Measurements from ENCODE around the gene EFCAB12. TPM values are rescaled to one million over a fixed set of nuclear protein-coding genes. Genes with fewer than 3 reads are reported as not detected.

Gene EFCAB12
- total RNA-seq, 1 donor from 2014 or later, result 6.6 TPM

- DNase-seq (ENCODE audit: low spot score, unreplicated experiment), result no peak
- peaks cover 7% of the 10 kb centered on the region for H3K36me3 Mint-ChIP-seq (ENCODE audit: insufficient read depth)
- no peak overlapping the region for H3K27ac Mint-ChIP-seq
- no peaks in the 10 kb centered on the region for H3K4me1 Mint-ChIP-seq (ENCODE audit: low read depth)
- no peaks in the 10 kb centered on the region for H3K27me3 Mint-ChIP-seq
- H3K9me3 Mint-ChIP-seq (ENCODE audit: low read depth), result no peaks in the 10 kb centered on the region
- TF ChIP-seq CTCF (IDR thresholded peaks at IDR 0.05; ENCODE audit: unreplicated experiment), result no peak
- no peak overlapping the region for H3K4me3 Mint-ChIP-seq (ENCODE audit: low read depth)
These were observed 46.1 kb downstream of the EFCAB12 start for GRCh38 chr3:129382366-129382765.

GRCh38 chr3:129379582-129380358 lies 48.7 kb downstream of the EFCAB12 start:
- H3K27ac Mint-ChIP-seq, result no peak overlapping the region
- H3K9me3 Mint-ChIP-seq (ENCODE audit: low read depth), result no peaks in the 10 kb centered on the region
- TF ChIP-seq CTCF (IDR thresholded peaks at IDR 0.05; ENCODE audit: unreplicated experiment), result no peak
- H3K27me3 Mint-ChIP-seq, result no peaks in the 10 kb centered on the region
- H3K4me1 Mint-ChIP-seq (ENCODE audit: low read depth), result peaks cover 9% of the 10 kb centered on the region
- no peak for DNase-seq (ENCODE audit: low spot score, unreplicated experiment)
- no peak overlapping the region for H3K4me3 Mint-ChIP-seq (ENCODE audit: low read depth)
- H3K36me3 Mint-ChIP-seq (ENCODE audit: insufficient read depth), result no peaks in the 10 kb centered on the region

GRCh38 chr3:129378949-129379348 lies 49.5 kb downstream of the EFCAB12 start:
- TF ChIP-seq CTCF (IDR thresholded peaks at IDR 0.05; ENCODE audit: unreplicated experiment), result no peak
- Mint-ChIP-seq H3K27ac (no peak overlapping the region), H3K9me3 (ENCODE audit: low read depth) (no peaks in the 10 kb centered on the region)

GRCh38 chr3:129377615-129378014 lies 50.8 kb downstream of the EFCAB12 start:
- no peaks in the 10 kb centered on the region for H3K9me3 Mint-ChIP-seq (ENCODE audit: low read depth)
- H3K4me3 Mint-ChIP-seq (ENCODE audit: low read depth), result no peak overlapping the region
- TF ChIP-seq CTCF (IDR thresholded peaks at IDR 0.05; ENCODE audit: unreplicated experiment), result no peak
- H3K4me1 Mint-ChIP-seq (ENCODE audit: low read depth), result peaks cover 14% of the 10 kb centered on the region
- no peaks in the 10 kb centered on the region for H3K36me3 Mint-ChIP-seq (ENCODE audit: insufficient read depth)
- H3K27me3 Mint-ChIP-seq, result no peaks in the 10 kb centered on the region
- no peak for DNase-seq (ENCODE audit: low spot score, unreplicated experiment)
- H3K27ac Mint-ChIP-seq, result no peak overlapping the region

More at GRCh38 chr3:129378949-129379348, 49.5 kb downstream of the EFCAB12 start:
- Mint-ChIP-seq H3K27me3 (no peaks in the 10 kb centered on the region), H3K36me3 (ENCODE audit: insufficient read depth) (no peaks in the 10 kb centered on the region), H3K4me3 (ENCODE audit: low read depth) (no peak overlapping the region), H3K4me1 (ENCODE audit: low read depth) (peaks cover 14% of the 10 kb centered on the region)
- no peak for DNase-seq (ENCODE audit: low spot score, unreplicated experiment)

- Mint-ChIP-seq H3K4me1 (ENCODE audit: low read depth) (peaks cover 14% of the 10 kb centered on the region), H3K27me3 (no peaks in the 10 kb centered on the region), H3K27ac (peak overlapping the region; percentile 23), H3K4me3 (ENCODE audit: low read depth) (peak overlapping the region; percentile 43), H3K9me3 (ENCODE audit: low read depth) (no peaks in the 10 kb centered on the region), H3K36me3 (ENCODE audit: insufficient read depth) (no peaks in the 10 kb centered on the region)
- no peak for TF ChIP-seq CTCF (IDR thresholded peaks at IDR 0.05; ENCODE audit: unreplicated experiment)
- no peak for DNase-seq (ENCODE audit: low spot score, unreplicated experiment)
These were observed 53.3 kb downstream of the EFCAB12 start for GRCh38 chr3:129375099-129375498.

All from progenitor cell of endocrine pancreas (in vitro differentiated cells).